IMR-90 (cell line): ENCODE data around the gene GANC.

ENCODE experiments used
- CHD1 ChIP-seq: IDR thresholded peaks from 2 replicates; pipeline ENCODE4 v1.6.1; 2012; ENCODE audit warnings: low read depth, low read length, improper control_type of control experiment
- CTCF ChIP-seq: conservative IDR thresholded peaks from 2 replicates; pipeline ENCODE4 v1.5.1; 2012; ENCODE audit warnings: mild to moderate bottlenecking, low read depth, low read length, improper control_type of control experiment
- ELK1 ChIP-seq: fragments of 150-350 bp; IDR thresholded peaks from 2 replicates; pipeline ENCODE4 v1.6.1; 2016; ENCODE audit warnings: low read depth, mild to moderate bottlenecking, low read length, moderate library complexity, borderline replicate concordance
- FOS ChIP-seq: fragments of 150-350 bp; IDR thresholded peaks from 2 replicates; pipeline ENCODE4 v1.6.1; 2016; ENCODE audit warnings: low read depth, low read length
- MAZ ChIP-seq: IDR thresholded peaks from 2 replicates; pipeline ENCODE4 v1.6.1; 2012; ENCODE audit warnings: low read depth, mild to moderate bottlenecking, low read length, improper control_type of control experiment, moderate library complexity, borderline replicate concordance
- RCOR1 ChIP-seq: IDR thresholded peaks from 2 replicates; pipeline ENCODE4 v1.6.1; 2012; ENCODE audit warnings: mild to moderate bottlenecking, low read length, improper control_type of control experiment; ENCODE audit not compliant: insufficient replicate concordance
- RFX5 ChIP-seq: IDR thresholded peaks from 2 replicates; pipeline ENCODE4 v1.8.0; 2012; ENCODE audit warnings: low read depth, mild to moderate bottlenecking, low read length, moderate library complexity
- SMC3 ChIP-seq: fragments of 150-350 bp; IDR thresholded peaks from 2 replicates; pipeline ENCODE4 v1.6.1; 2016; ENCODE audit warnings: low read depth, mild to moderate bottlenecking, antibody characterized with exemption, low read length, moderate library complexity
- USF2 ChIP-seq: fragments of 150-350 bp; IDR thresholded peaks from 2 replicates; pipeline ENCODE4 v1.6.1; 2017; ENCODE audit warnings: mild to moderate bottlenecking, antibody characterized with exemption, low read length, low read depth

GRCh38 chr15:42276762-42277161 is 3.8 kb downstream of the GANC start:
- no peak for TF ChIP-seq CTCF
- no peak for TF ChIP-seq SMC3
- TF ChIP-seq MAZ: no peak
- no peak for TF ChIP-seq RFX5
- TF ChIP-seq ELK1: no peak
- no peak for TF ChIP-seq RCOR1
- TF ChIP-seq USF2: no peak
- TF ChIP-seq FOS: no peak
- no peak for TF ChIP-seq CHD1
